DOHH2 (cell line): ENCODE results near the gene THAP6.

ENCODE experiments used
- H3F3A ChIP-seq: fragments of 200-600 bp; sonication (generic), shearing (Covaris generic); 2 replicates; pipeline ENCODE4 v1.6.0; 2016; ENCODE audit warnings: antibody characterized with exemption, mild to moderate bottlenecking; ENCODE audit not compliant: control insufficient read depth, insufficient read depth
- H3K27ac ChIP-seq: fragments of 200-600 bp; sonication (generic); 2 replicates; pipeline ENCODE4 v1.5.1; 2014; ENCODE audit warnings: low read depth, mild to moderate bottlenecking, low read length, moderate library complexity
- H3K27me3 ChIP-seq: fragments of 200-600 bp; sonication (generic); 2 replicates; pipeline ENCODE4 v1.6.1; 2014; ENCODE audit warnings: mild to moderate bottlenecking, low read length, mixed read lengths; ENCODE audit not compliant: control insufficient read depth
- H3K36me3 ChIP-seq: fragments of 200-600 bp; sonication (generic); 2 replicates; pipeline ENCODE4 v1.6.1; 2014; ENCODE audit warnings: mild to moderate bottlenecking, low read length, moderate library complexity, mixed read lengths; ENCODE audit not compliant: control insufficient read depth
- H3K4me1 ChIP-seq: fragments of 200-600 bp; sonication (generic); 2 replicates; pipeline ENCODE4 v1.6.1; 2014; ENCODE audit warnings: mild to moderate bottlenecking, low read length, mixed read lengths; ENCODE audit not compliant: control insufficient read depth
- H3K4me2 ChIP-seq: fragments of 200-600 bp; sonication (generic); 2 replicates; pipeline ENCODE4 v1.6.0; 2014; ENCODE audit warnings: mild to moderate bottlenecking, low read length, moderate library complexity
- H3K4me3 ChIP-seq: fragments of 200-600 bp; sonication (generic); 2 replicates; pipeline ENCODE4 v1.5.1; 2014; ENCODE audit warnings: mild to moderate bottlenecking, low read length, mixed read lengths
- H3K79me2 ChIP-seq: fragments of 200-600 bp; sonication (generic); 2 replicates; pipeline ENCODE4 v1.6.1; 2014; ENCODE audit warnings: mild to moderate bottlenecking, low read length, mixed read lengths; ENCODE audit not compliant: control insufficient read depth
- H3K9me2 ChIP-seq: fragments of 200-600 bp; sonication (generic); replicated peaks from 2 replicates; pipeline ENCODE4 v1.6.1; 2014; ENCODE audit warnings: mild to moderate bottlenecking, low read length, mixed read lengths; ENCODE audit not compliant: control insufficient read depth
- H3K9me3 ChIP-seq: fragments of 200-600 bp; sonication (generic); 2 replicates; pipeline ENCODE4 v1.6.1; 2014; ENCODE audit warnings: antibody characterized with exemption, low read length, mixed read lengths; ENCODE audit not compliant: control insufficient read depth, insufficient read depth
- H4K20me1 ChIP-seq: fragments of 200-600 bp; sonication (generic); 2 replicates; pipeline ENCODE4 v1.6.0; 2014; ENCODE audit warnings: low read depth, mild to moderate bottlenecking, antibody characterized with exemption, low read length, moderate library complexity; ENCODE audit not compliant: control insufficient read depth, insufficient read depth
- CTCF ChIP-seq: fragments of 200-600 bp; sonication (generic); IDR thresholded peaks from one replicate; pipeline ENCODE4 v1.5.1; 2014; ENCODE audit warnings: antibody characterized with exemption, mild to moderate bottlenecking, low read depth, low read length; ENCODE audit not compliant: poor library complexity, severe bottlenecking
- EZH2phosphoT487 ChIP-seq: fragments of 200-600 bp; sonication (generic); IDR thresholded peaks from 2 replicates; pipeline ENCODE4 v1.6.1; 2017; ENCODE audit warnings: borderline replicate concordance, mild to moderate bottlenecking, antibody characterized with exemption, low read length, moderate library complexity, mixed read lengths

The THAP6 gene

GRCh38 chr4:75511841-75512240 lies 2.4 kb upstream of the THAP6 start:
- Histone ChIP-seq H4K20me1 (0 out of 2 replicates have a peak, but pooled peaks cover 3% of the 10 kb centered on the region), H3K4me3 (peak overlapping the region; percentile 89), H3K27me3 (no peaks in the 10 kb centered on the region), H3K9me3 (peaks cover 7% of the 10 kb centered on the region; the same call in 1 of the 2 replicates), H3K4me1 (peaks cover 41% of the 10 kb centered on the region), H3F3A (no peaks in the 10 kb centered on the region; the same call in 1 of the 2 replicates), H3K36me3 (peaks cover 54% of the 10 kb centered on the region), H3K79me2 (peaks cover 83% of the 10 kb centered on the region), H3K9me2 (no peaks in the 10 kb centered on the region), H3K4me2 (peak overlapping the region; percentile 96), H3K27ac (no peak overlapping the region)
- TF ChIP-seq CTCF (no peak), EZH2phosphoT487 (no peak)

GRCh38 chr4:75512386-75513211 lies 1.7 kb upstream of the THAP6 start:
- peaks cover 54% of the 10 kb centered on the region for H3K36me3 ChIP-seq
- H3K9me3 ChIP-seq = peaks cover 7% of the 10 kb centered on the region; the same call in 1 of the 2 replicates
- no peaks in the 10 kb centered on the region for H3K27me3 ChIP-seq
- no peaks in the 10 kb centered on the region for H3K9me2 ChIP-seq
- peaks cover 41% of the 10 kb centered on the region for H3K4me1 ChIP-seq
- H3F3A ChIP-seq = no peaks in the 10 kb centered on the region; the same call in 1 of the 2 replicates
- peaks cover 76% of the 10 kb centered on the region for H3K79me2 ChIP-seq
- H4K20me1 ChIP-seq = 0 out of 2 replicates have a peak, but pooled peaks cover 3% of the 10 kb centered on the region
- no peak overlapping the region for H3K27ac ChIP-seq
- no peak for TF ChIP-seq CTCF
- TF ChIP-seq EZH2phosphoT487 = no peak
- H3K4me2 ChIP-seq = peak overlapping the region; percentile 96
- H3K4me3 ChIP-seq = peak overlapping the region; percentile 89

DNA sequence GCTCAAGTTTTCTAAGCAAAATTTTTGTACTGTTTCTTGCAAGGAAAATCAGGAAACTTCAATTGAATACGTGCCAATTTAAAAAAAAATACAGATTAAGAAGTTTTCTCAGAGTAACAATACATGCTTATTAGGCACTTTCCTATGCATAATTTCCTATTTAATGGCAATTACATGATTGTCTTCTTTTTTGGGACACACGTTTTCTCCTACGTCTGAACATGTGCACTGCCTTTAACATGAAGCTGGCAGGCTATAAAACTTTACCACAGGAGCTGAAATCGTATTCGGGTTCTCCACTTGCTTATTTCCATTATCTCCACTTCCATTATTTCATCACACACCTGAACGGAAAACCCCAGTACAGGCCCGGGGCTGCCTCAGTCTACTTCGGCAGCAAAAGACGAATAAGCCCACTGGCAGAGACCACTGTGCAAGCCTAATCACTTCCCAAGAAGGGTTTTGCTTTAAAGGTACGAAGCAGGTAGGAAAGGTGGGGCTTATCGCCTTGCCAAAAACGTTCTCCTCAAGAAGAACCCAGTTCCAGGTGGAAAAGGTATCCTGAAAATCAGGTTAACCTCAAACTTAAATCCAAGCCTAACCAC lies 645 bp upstream of the THAP6 start:
- peak overlapping the region; percentile 85 for H3K27ac ChIP-seq
- no peaks in the 10 kb centered on the region for H3K27me3 ChIP-seq
- peak overlapping the region; percentile 89 for H3K4me3 ChIP-seq
- peaks cover 7% of the 10 kb centered on the region; the same call in 1 of the 2 replicates for H3K9me3 ChIP-seq
- no peak for TF ChIP-seq EZH2phosphoT487
- no peak for TF ChIP-seq CTCF
- H3K36me3 ChIP-seq = peaks cover 54% of the 10 kb centered on the region
- peaks cover 72% of the 10 kb centered on the region for H3K79me2 ChIP-seq
- no peaks in the 10 kb centered on the region for H3K9me2 ChIP-seq
- 0 out of 2 replicates have a peak, but pooled peaks cover 3% of the 10 kb centered on the region for H4K20me1 ChIP-seq
- H3K4me2 ChIP-seq = peak overlapping the region; percentile 96
- peaks cover 5% of the 10 kb centered on the region for H3F3A ChIP-seq
- peaks cover 41% of the 10 kb centered on the region for H3K4me1 ChIP-seq
